GM12878 (cell line): Measurements from ENCODE around the gene KCNIP3. TPM values are rescaled to one million over a fixed set of nuclear protein-coding genes. Genes with fewer than 3 reads are reported as not detected.

Experiments
- ATAC-seq: fragments of 200-7000 bp; cut with Tn5 transposase; 3 replicates; pipeline ENCODE4 v1.9.1; 2020; ENCODE audit warnings: mild to moderate bottlenecking, moderate library complexity
- BruUV-seq: library from RNA; stranded (reverse); fragments of 400-500 nt; replicated peaks from 2 replicates; lab custom pipeline; 2021; lab: Mats Ljungman, UMichigan
- CTCF ChIA-PET: fragments of 300-600 bp; sonication (Branson Sonifier 250); formaldehyde crosslinking; extraction: SDS; loops from one replicate; lab custom pipeline; 2021; ENCODE audit warnings: inconsistent platforms; lab: Yijun Ruan, JAX
- POLR2A ChIA-PET: fragments of 350-600 bp; formaldehyde crosslinking; extraction: SDS; loops from one replicate; lab custom pipeline; 2021; ENCODE audit warnings: inconsistent platforms; lab: Charles Lee
- RAD21 ChIA-PET: fragments of 300-600 bp; sonication (Branson Sonifier 250); formaldehyde crosslinking; loops from one replicate; lab custom pipeline; 2023; ENCODE audit warnings: antibody characterized with exemption; ENCODE audit not compliant: unreplicated experiment; lab: Charles Lee
- SMC1A ChIA-PET: fragments of 300-600 bp; sonication (Branson Sonifier 250); formaldehyde crosslinking; loops from one replicate; lab custom pipeline; 2023; ENCODE audit not compliant: unreplicated experiment, uncharacterized antibody; lab: Charles Lee
- DNase-seq: peaks from one replicate; pipeline ENCODE4 v3.0.0-alpha.2; 2011; ENCODE audit warnings: low read depth, low spot score
- FAIRE-seq: peaks from 3 replicates; lab custom pipeline; 2011; peaks lifted over from hg19 to GRCh38; lab: Jason Lieb, UNC
- H2AFZ ChIP-seq: 2 replicates; pipeline ENCODE4 v1.6.0; 2011; ENCODE audit warnings: low read depth, low read length, control low read depth; ENCODE audit not compliant: control insufficient read depth
- H3K27ac ChIP-seq: 2 replicates; pipeline ENCODE4 v1.5.1; 2011; ENCODE audit warnings: control low read depth; ENCODE audit not compliant: control insufficient read depth, insufficient read depth
- H3K27me3 ChIP-seq, 2 experiments: replicated peaks in 1 of 2; 2 replicates each; pipeline versions ENCODE4 v1.6.0 to v1.6.1; 2011; ENCODE audit warnings: low read length in 1 of 2; ENCODE audit not compliant: control insufficient read depth in 2 of 2, insufficient read depth in 2 of 2
- H3K36me3 ChIP-seq, 2 experiments: 2 replicates each; pipeline ENCODE4 v1.5.1; 2011; ENCODE audit warnings: low read length in 1 of 2; ENCODE audit not compliant: control insufficient read depth in 2 of 2, insufficient read depth in 2 of 2
- H3K4me1 ChIP-seq: 2 replicates; pipeline ENCODE4 v1.6.1; 2011; ENCODE audit warnings: mild to moderate bottlenecking, low read length, moderate library complexity, mixed read lengths; ENCODE audit not compliant: control insufficient read depth, insufficient read depth
- H3K4me2 ChIP-seq: 2 replicates; pipeline ENCODE4 v1.6.0; 2011; ENCODE audit warnings: control low read depth; ENCODE audit not compliant: control insufficient read depth, insufficient read depth
- H3K4me3 ChIP-seq: fragments of 200-600 bp; sonication (generic); 2 replicates; pipeline ENCODE4 v1.5.1; 2016
- H3K79me2 ChIP-seq: 2 replicates; pipeline ENCODE4 v1.6.0; 2011; ENCODE audit warnings: low read length; ENCODE audit not compliant: control insufficient read depth, insufficient read depth
- H3K9ac ChIP-seq: 2 replicates; pipeline ENCODE4 v1.8.0; 2011; ENCODE audit warnings: low read length, control low read depth, mixed read lengths; ENCODE audit not compliant: control insufficient read depth, insufficient read depth
- H3K9me3 ChIP-seq: replicated peaks from 3 replicates; pipeline ENCODE4 v1.5.1; 2011; ENCODE audit warnings: mild to moderate bottlenecking, low read length; ENCODE audit not compliant: control insufficient read depth, insufficient read depth
- H4K20me1 ChIP-seq: 2 replicates; pipeline ENCODE4 v1.6.0; 2011; ENCODE audit not compliant: control insufficient read depth, insufficient read depth
- BACH1 ChIP-seq: fragments of 450-650 bp; IDR thresholded peaks from 2 replicates; pipeline ENCODE4 v1.6.1; 2017; ENCODE audit warnings: mild to moderate bottlenecking, borderline replicate concordance
- BRCA1 ChIP-seq: IDR thresholded peaks from 2 replicates; pipeline ENCODE4 v1.6.1; 2011; ENCODE audit warnings: low read depth, low read length, improper control_type of control experiment
- HDAC2 ChIP-seq: fragments of 200-600 bp; sonication (generic); IDR thresholded peaks from 2 replicates; pipeline ENCODE4 v1.6.1; 2017
- IKZF2 ChIP-seq, 2 experiments: fragments of 450-650 bp; IDR thresholded peaks; 2 replicates each; pipeline ENCODE4 v1.6.1; 2017; ENCODE audit warnings: mild to moderate bottlenecking in 2 of 2, moderate library complexity in 2 of 2
- MXI1 ChIP-seq: fragments of 150-350 bp; IDR thresholded peaks from 2 replicates; pipeline ENCODE4 v1.6.1; 2011; ENCODE audit warnings: low read depth, mild to moderate bottlenecking, inconsistent platforms, low read length, improper control_type of control experiment
- RFX5 ChIP-seq: IDR thresholded peaks from 2 replicates; pipeline ENCODE4 v1.6.1; 2011; ENCODE audit warnings: low read depth, low read length, improper control_type of control experiment
- RUNX3 ChIP-seq: IDR thresholded peaks from 2 replicates; pipeline ENCODE4 v1.6.1; 2012; ENCODE audit warnings: low read length, inconsistent platforms
- SIN3A ChIP-seq: IDR thresholded peaks from 2 replicates; pipeline ENCODE4 v1.6.1; 2012; ENCODE audit warnings: low read depth, low read length, improper control_type of control experiment
- SP1 ChIP-seq: IDR thresholded peaks from one replicate; pipeline ENCODE4 v1.6.1; 2011; ENCODE audit warnings: low read depth, low read length
- whole genome bisulfite sequencing: methylation state at CpG from one replicate; pipeline ENCODE4 v1.1.6; 2016; ENCODE audit warnings: low lambda C conversion rate; ENCODE audit not compliant: insufficient replicate concordance, insufficient coverage; ENCODE audit errors: missing lambda C conversion rate; 5-methylcytosine and 5-hydroxymethylcytosine counted together
- in situ Hi-C: fragments of 300-500 bp; cut with MboI; formaldehyde crosslinking; loops from 9 replicates; pipeline ENCODE4 v1.14.3; 2018; ENCODE audit warnings: mixed read lengths
- intact Hi-C: fragments of 100-400 bp; cut with micrococcal nuclease; formaldehyde crosslinking; loops from one replicate; pipeline ENCODE4 v1.14.2; 2022; ENCODE audit not compliant: unreplicated experiment
- polyA plus RNA-seq, 11 experiments: library from polyadenylated mRNA; depleted of rRNA in 4 of 11; unstranded in 6 of 11; stranded (reverse) in 5 of 11; fragments of >200 nt; fragmentation: Nextera tagmentation in 4 of 11; fragmentation: Illumina TruSeq in 1 of 11; extraction: Ambion mirVana in 4 of 11; extraction: Trizol in 1 of 11; gene quantifications; 1 replicate in 1 of 11; 2 replicates in 10 of 11; pipeline versions ENCODE4 v1.2.1 to v1.2.3, GENCODE V29; 2011 to 2016; ENCODE audit warnings: inconsistent platforms in 2 of 11, missing spikeins in 2 of 11, low read depth in 1 of 11
- total RNA-seq, 4 experiments: library from RNA; depleted of rRNA in 3 of 4; stranded (reverse); fragments of >200 nt in 3 of 4; fragmentation: Illumina TruSeq in 1 of 4; extraction: Trizol in 1 of 4; gene quantifications; 2 replicates each; pipeline versions ENCODE4 v1.2.1 to v1.2.3, GENCODE V29; 2013 to 2021
- TF ChIP-seq, protein P1 (sequence below): fragments of 450-650 bp; IDR thresholded peaks from 2 replicates; pipeline ENCODE4 v1.6.1; 2017; ENCODE audit warnings: mild to moderate bottlenecking
- TF ChIP-seq, protein P2 (sequence below): fragments of 450-650 bp; IDR thresholded peaks from 2 replicates; pipeline ENCODE4 v1.6.1; 2014; ENCODE audit warnings: mild to moderate bottlenecking

The KCNIP3 gene
- total and polyA plus RNA-seq, 10 of the 15 experiments (the other 5 are each of a cell fraction or from before 2014, with no cell fraction given): not detected

DNA sequence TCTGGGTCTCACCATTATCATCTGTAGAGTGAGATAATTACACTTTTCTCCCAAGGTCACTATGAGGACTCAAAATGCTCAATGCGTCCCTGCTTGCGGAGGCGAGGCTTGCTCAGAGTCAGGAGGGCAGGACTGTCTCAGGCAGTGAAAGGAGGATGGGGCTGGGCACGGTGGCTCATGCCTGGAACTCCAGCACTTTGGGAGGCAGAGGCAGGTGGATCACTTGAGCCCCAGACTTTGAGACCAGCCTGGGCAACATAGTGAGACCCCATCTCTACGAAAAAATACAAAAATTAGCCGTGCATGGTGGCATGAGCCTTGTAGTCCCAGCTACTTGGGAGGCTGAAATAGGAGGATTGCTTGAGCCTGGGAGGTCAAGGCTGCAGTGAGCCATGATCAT, 1.8 kb upstream of the KCNIP3 start:
- ChIA-PET SMC1A (no interaction called here), RAD21 (no interaction called here), POLR2A (no interaction called here), CTCF (no interaction called here)
- BruUV-seq: no TSS peak
- intact Hi-C loops: no loop called here
- no peak for TF ChIP-seq RFX5
- TF ChIP-seq SP1: no peak
- Histone ChIP-seq H3K4me3 (no peak overlapping the region), H3K9ac (no peak overlapping the region), H3K27ac (no peak overlapping the region), H3K79me2 (no peaks in the 10 kb centered on the region), H3K36me3 (no peaks in the 10 kb centered on the region), H3K4me1 (no peaks in the 10 kb centered on the region), H2AFZ (no peak overlapping the region), H4K20me1 (no peaks in the 10 kb centered on the region), H3K27me3 (no peaks in the 10 kb centered on the region), H3K9me3 (no peaks in the 10 kb centered on the region; the same call in 2 of the 3 replicates), H3K4me2 (no peak overlapping the region)
- ATAC-seq: no peak
- DNase-seq: no peak
- in situ Hi-C loops: no loop called here
- no peak for FAIRE-seq
- WGBS: 53% methylated on average over 6 of the region's 6 CpGs

DNA sequence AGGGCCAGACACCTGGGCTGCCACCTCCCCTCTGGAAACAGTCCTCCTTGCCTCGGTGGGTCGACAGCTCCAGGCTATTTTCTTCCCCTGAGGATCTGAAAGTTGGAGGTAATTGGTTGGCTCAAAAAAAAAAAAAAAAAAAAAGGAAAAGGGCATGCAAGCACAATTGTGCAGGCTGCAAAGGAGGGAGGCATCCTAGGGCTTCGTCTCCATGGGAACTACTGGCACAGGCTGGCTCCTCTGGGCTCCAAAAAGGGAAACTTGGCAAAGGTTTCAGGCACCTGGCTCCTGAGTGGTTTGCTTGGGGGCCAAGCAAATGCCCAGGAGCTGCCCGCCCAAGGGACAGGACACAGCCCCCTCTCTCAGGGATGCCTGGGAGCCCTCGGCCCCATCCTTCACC, 1.1 kb upstream of the KCNIP3 start:
- SMC1A ChIA-PET: no interaction called here
- H3K36me3 ChIP-seq: no peaks in the 10 kb centered on the region
- in situ Hi-C loops: no loop called here

More for the DNA sequence above, 1.1 kb upstream of the KCNIP3 start:
- no peak for FAIRE-seq
- Histone ChIP-seq H3K27me3 (no peaks in the 10 kb centered on the region), H3K4me3 (no peak overlapping the region), H3K4me2 (no peak overlapping the region), H3K27ac (no peak overlapping the region), H4K20me1 (no peaks in the 10 kb centered on the region), H2AFZ (no peak overlapping the region), H3K4me1 (no peaks in the 10 kb centered on the region), H3K9ac (no peak overlapping the region), H3K79me2 (no peaks in the 10 kb centered on the region), H3K9me3 (no peaks in the 10 kb centered on the region; the same call in 2 of the 3 replicates)
- no peak for ATAC-seq
- WGBS: 13% methylated on average over 4 of the region's 5 CpGs
- DNase-seq: no peak
- CTCF ChIA-PET: interaction anchor here (0.6 kb wide), 1 partner anchor 715 kb away, joined by 3 read pairs; no protein-coding TSS in a partner anchor
- RAD21 ChIA-PET: no interaction called here
- intact Hi-C loops: no loop called here
- no peak for TF ChIP-seq BRCA1
- TF ChIP-seq, protein P1, sequence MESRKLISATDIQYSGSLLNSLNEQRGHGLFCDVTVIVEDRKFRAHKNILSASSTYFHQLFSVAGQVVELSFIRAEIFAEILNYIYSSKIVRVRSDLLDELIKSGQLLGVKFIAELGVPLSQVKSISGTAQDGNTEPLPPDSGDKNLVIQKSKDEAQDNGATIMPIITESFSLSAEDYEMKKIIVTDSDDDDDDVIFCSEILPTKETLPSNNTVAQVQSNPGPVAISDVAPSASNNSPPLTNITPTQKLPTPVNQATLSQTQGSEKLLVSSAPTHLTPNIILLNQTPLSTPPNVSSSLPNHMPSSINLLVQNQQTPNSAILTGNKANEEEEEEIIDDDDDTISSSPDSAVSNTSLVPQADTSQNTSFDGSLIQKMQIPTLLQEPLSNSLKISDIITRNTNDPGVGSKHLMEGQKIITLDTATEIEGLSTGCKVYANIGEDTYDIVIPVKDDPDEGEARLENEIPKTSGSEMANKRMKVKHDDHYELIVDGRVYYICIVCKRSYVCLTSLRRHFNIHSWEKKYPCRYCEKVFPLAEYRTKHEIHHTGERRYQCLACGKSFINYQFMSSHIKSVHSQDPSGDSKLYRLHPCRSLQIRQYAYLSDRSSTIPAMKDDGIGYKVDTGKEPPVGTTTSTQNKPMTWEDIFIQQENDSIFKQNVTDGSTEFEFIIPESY: no peak
- TF ChIP-seq SIN3A: no peak
- TF ChIP-seq BACH1: no peak
- no peak for TF ChIP-seq IKZF2 (IDR thresholded peaks at IDR 0.05)
- TF ChIP-seq RUNX3: no peak
- TF ChIP-seq, protein P2, sequence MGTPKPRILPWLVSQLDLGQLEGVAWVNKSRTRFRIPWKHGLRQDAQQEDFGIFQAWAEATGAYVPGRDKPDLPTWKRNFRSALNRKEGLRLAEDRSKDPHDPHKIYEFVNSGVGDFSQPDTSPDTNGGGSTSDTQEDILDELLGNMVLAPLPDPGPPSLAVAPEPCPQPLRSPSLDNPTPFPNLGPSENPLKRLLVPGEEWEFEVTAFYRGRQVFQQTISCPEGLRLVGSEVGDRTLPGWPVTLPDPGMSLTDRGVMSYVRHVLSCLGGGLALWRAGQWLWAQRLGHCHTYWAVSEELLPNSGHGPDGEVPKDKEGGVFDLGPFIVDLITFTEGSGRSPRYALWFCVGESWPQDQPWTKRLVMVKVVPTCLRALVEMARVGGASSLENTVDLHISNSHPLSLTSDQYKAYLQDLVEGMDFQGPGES: no peak
- no peak for TF ChIP-seq HDAC2
- TF ChIP-seq MXI1: no peak
- no TSS peak for BruUV-seq
- POLR2A ChIA-PET: no interaction called here
